GM10266 (cell line): ENCODE measurements around the gene KDM4C.

Source experiments
- DNase-seq: peaks from one replicate; pipeline ENCODE4 v3.0.0; 2012; ENCODE audit errors: extremely low spot score
- CTCF ChIP-seq: IDR thresholded peaks from 2 replicates; pipeline ENCODE4 v1.5.1; 2012; ENCODE audit warnings: mild to moderate bottlenecking, low read depth; ENCODE audit not compliant: control insufficient read depth, insufficient read depth; ENCODE audit errors: missing control alignments

KDM4C gene

GRCh38 chr9:6984941-6985578 lies 227.3 kb downstream of the KDM4C start:
- TF ChIP-seq CTCF, result no peak
- DNase-seq, result no peak

GRCh38 chr9:6986141-6986815 lies 228.5 kb downstream of the KDM4C start:
- no peak for DNase-seq
- no peak for TF ChIP-seq CTCF

- DNase-seq, result no peak
- no peak for TF ChIP-seq CTCF
Measured at GRCh38 chr9:6987381-6987780, 229.6 kb downstream of the KDM4C start.

GRCh38 chr9:6991418-6991817 lies 233.6 kb downstream of the KDM4C start:
- DNase-seq, result no peak
- no peak for TF ChIP-seq CTCF

- DNase-seq, result no peak
- no peak for TF ChIP-seq CTCF
Measured at GRCh38 chr9:6996061-6996854, 238.5 kb downstream of the KDM4C start.

- TF ChIP-seq CTCF, result no peak
- DNase-seq, result no peak
Measured at GRCh38 chr9:6997330-6997729, 239.6 kb downstream of the KDM4C start.

- no peak for DNase-seq
- TF ChIP-seq CTCF, result no peak
Measured at GRCh38 chr9:6999794-7000193, 242.0 kb downstream of the KDM4C start.
